Mesothelial cell of epicardium (in vitro differentiated cells): Measurements from ENCODE around the gene RILPL2. TPM values are rescaled to one million over a fixed set of nuclear protein-coding genes. Genes with fewer than 3 reads are reported as not detected.
"Not testable (repeated sequence)": the region's sequence is repeated elsewhere in the genome, so short reads cannot be mapped to it uniquely, and the experiment has no call there.

Source experiments
- DNase-seq, 2 experiments: peaks; one replicate each; pipeline ENCODE4 v3.0.0; 2021; ENCODE audit warnings: low spot score in 2 of 2; ENCODE audit not compliant: unreplicated experiment in 2 of 2
- H3K27ac Mint-ChIP-seq: 2 replicates; pipeline ENCODE4 v1.8.0; 2021; ENCODE audit warnings: mixed read lengths
- H3K27me3 Mint-ChIP-seq: 2 replicates; pipeline ENCODE4 v1.8.0; 2021; ENCODE audit warnings: low read depth, mixed read lengths
- H3K36me3 Mint-ChIP-seq: 2 replicates; pipeline ENCODE4 v1.8.0; 2021; ENCODE audit warnings: mixed read lengths
- H3K4me1 Mint-ChIP-seq: 2 replicates; pipeline ENCODE4 v1.8.0; 2021; ENCODE audit warnings: mixed read lengths
- H3K4me3 Mint-ChIP-seq: 2 replicates; pipeline ENCODE4 v1.8.0; 2021; ENCODE audit warnings: mild to moderate bottlenecking, moderate library complexity, mixed read lengths
- H3K9me3 Mint-ChIP-seq: 2 replicates; pipeline ENCODE4 v1.8.0; 2021; ENCODE audit warnings: mixed read lengths
- CTCF ChIP-seq: fragments of 200-600 bp; sonication (generic); IDR thresholded peaks from one replicate; pipeline ENCODE4 v1.5.0; 2021; ENCODE audit warnings: antibody characterized with exemption; ENCODE audit not compliant: unreplicated experiment
- total RNA-seq: library from RNA; stranded (reverse); gene quantifications from 3 replicates; pipeline ENCODE4 v1.2.1, GENCODE V29; 2021

The RILPL2 gene
- total RNA-seq, 1 donor from 2014 or later = 2.4 TPM

GRCh38 chr12:123472438-123472849 is 36.0 kb upstream of the RILPL2 start:
- no peak overlapping the region for H3K4me3 Mint-ChIP-seq
- H3K36me3 Mint-ChIP-seq = peaks cover 38% of the 10 kb centered on the region
- H3K4me1 Mint-ChIP-seq = peaks cover 2% of the 10 kb centered on the region
- no peak for TF ChIP-seq CTCF
- DNase-seq = no peak
- no peak overlapping the region for H3K27ac Mint-ChIP-seq
- H3K9me3 Mint-ChIP-seq = no peaks in the 10 kb centered on the region
- H3K27me3 Mint-ChIP-seq = no peaks in the 10 kb centered on the region

- no peak for DNase-seq
- Mint-ChIP-seq H3K27ac (no peak overlapping the region), H3K4me1 (peaks cover 7% of the 10 kb centered on the region), H3K27me3 (no peaks in the 10 kb centered on the region), H3K36me3 (peaks cover 34% of the 10 kb centered on the region), H3K4me3 (no peak overlapping the region), H3K9me3 (no peaks in the 10 kb centered on the region)
- no peak for TF ChIP-seq CTCF
Observed at GRCh38 chr12:123471374-123472068, 35.0 kb upstream of the RILPL2 start.

GRCh38 chr12:123469978-123470377 is 33.5 kb upstream of the RILPL2 start:
- Mint-ChIP-seq H3K4me1 (peaks cover 7% of the 10 kb centered on the region), H3K27ac (no peak overlapping the region), H3K36me3 (peaks cover 37% of the 10 kb centered on the region), H3K27me3 (no peaks in the 10 kb centered on the region), H3K4me3 (no peak overlapping the region), H3K9me3 (no peaks in the 10 kb centered on the region)
- no peak for DNase-seq
- no peak for TF ChIP-seq CTCF

- DNase-seq = no peak
- peaks cover 37% of the 10 kb centered on the region for H3K36me3 Mint-ChIP-seq
Observed at GRCh38 chr12:123468786-123469185, 32.3 kb upstream of the RILPL2 start.

GRCh38 chr12:123465084-123465483 is 28.6 kb upstream of the RILPL2 start:
- H3K36me3 Mint-ChIP-seq = peaks cover 24% of the 10 kb centered on the region
- peaks cover 7% of the 10 kb centered on the region for H3K4me1 Mint-ChIP-seq
- no peak for DNase-seq
- no peak for TF ChIP-seq CTCF
- no peaks in the 10 kb centered on the region for H3K9me3 Mint-ChIP-seq
- H3K4me3 Mint-ChIP-seq = no peak overlapping the region
- no peak overlapping the region for H3K27ac Mint-ChIP-seq
- H3K27me3 Mint-ChIP-seq = no peaks in the 10 kb centered on the region

More at GRCh38 chr12:123468786-123469185, 32.3 kb upstream of the RILPL2 start:
- no peak for TF ChIP-seq CTCF
- Mint-ChIP-seq H3K9me3 (no peaks in the 10 kb centered on the region), H3K27ac (no peak overlapping the region), H3K4me1 (peaks cover 7% of the 10 kb centered on the region), H3K27me3 (no peaks in the 10 kb centered on the region), H3K4me3 (no peak overlapping the region)

- DNase-seq, H3K27me3 Mint-ChIP-seq, H3K4me3 Mint-ChIP-seq, H3K27ac Mint-ChIP-seq, H3K9me3 Mint-ChIP-seq: not testable (repeated sequence)
- Mint-ChIP-seq H3K36me3 (peaks cover 21% of the 10 kb centered on the region), H3K4me1 (peaks cover 17% of the 10 kb centered on the region)
Observed at GRCh38 chr12:123463174-123463573, 26.7 kb upstream of the RILPL2 start.
